Neuronal stem cell (in vitro differentiated cells): ENCODE data around the gene LPCAT1.
A peak's percentile ranks its signal among the peaks of the same experiment; 100 is the strongest.

ENCODE experiments used
- DNase-seq: peaks from one replicate; pipeline ENCODE4 v3.0.0-alpha.2; 2013; ENCODE audit warnings: low spot score
- H2AFZ ChIP-seq: one replicate; pipeline ENCODE4 v1.6.1; 2013; ENCODE audit warnings: mild to moderate bottlenecking, low read length, inconsistent platforms
- H2AK5ac ChIP-seq: 2 replicates; pipeline ENCODE4 v1.6.1; 2013; ENCODE audit warnings: low read depth, mild to moderate bottlenecking, inconsistent platforms, low read length, moderate library complexity, mixed read lengths
- H2BK120ac ChIP-seq: 2 replicates; pipeline ENCODE4 v1.6.1; 2013; ENCODE audit warnings: low read depth, mild to moderate bottlenecking, inconsistent platforms, low read length, moderate library complexity, mixed read lengths
- H2BK12ac ChIP-seq: one replicate; pipeline ENCODE4 v1.6.1; 2013; ENCODE audit warnings: low read length, inconsistent platforms
- H2BK15ac ChIP-seq: 2 replicates; pipeline ENCODE4 v1.6.1; 2013; ENCODE audit warnings: mild to moderate bottlenecking, low read length, inconsistent platforms, mixed read lengths
- H2BK5ac ChIP-seq: one replicate; pipeline ENCODE4 v1.6.1; 2013; ENCODE audit warnings: inconsistent platforms, mild to moderate bottlenecking, low read length, moderate library complexity
- H3K14ac ChIP-seq: one replicate; pipeline ENCODE4 v1.6.1; 2013; ENCODE audit warnings: low read length, inconsistent platforms
- H3K18ac ChIP-seq: 2 replicates; pipeline ENCODE4 v1.6.1; 2013; ENCODE audit warnings: low read length, inconsistent platforms
- H3K23ac ChIP-seq: 2 replicates; pipeline ENCODE4 v1.6.1; 2013; ENCODE audit warnings: low read depth, mild to moderate bottlenecking, mixed read lengths, low read length, inconsistent platforms; ENCODE audit not compliant: poor library complexity
- H3K27ac ChIP-seq: replicated peaks from 3 replicates; pipeline ENCODE4 v1.5.1; 2013; ENCODE audit warnings: low read length, inconsistent platforms
- H3K27me3 ChIP-seq, 3 experiments: 2 replicates each; pipeline ENCODE4 v1.6.1; 2013; ENCODE audit warnings: low read length in 3 of 3, mild to moderate bottlenecking in 2 of 3, inconsistent platforms in 1 of 3, low read depth in 1 of 3, mixed read lengths in 1 of 3, moderate library complexity in 1 of 3; ENCODE audit not compliant: control insufficient read depth in 3 of 3, insufficient read depth in 3 of 3
- H3K36me3 ChIP-seq, 2 donors: replicated peaks in 1 of 2; 2 replicates each; pipeline ENCODE4 v1.6.1; 2013; ENCODE audit warnings: low read length in 2 of 2; ENCODE audit not compliant: control insufficient read depth in 2 of 2, insufficient read depth in 2 of 2
- H3K4ac ChIP-seq: 2 replicates; pipeline ENCODE4 v1.6.1; 2013; ENCODE audit warnings: inconsistent platforms, mild to moderate bottlenecking, low read length, moderate library complexity
- H3K4me1 ChIP-seq, 2 donors: 1 replicate in 1 of 2; 2 replicates in 1 of 2; pipeline ENCODE4 v1.6.1; 2013; ENCODE audit warnings: low read length in 2 of 2, low read depth in 1 of 2; ENCODE audit not compliant: control insufficient read depth in 2 of 2, insufficient read depth in 1 of 2
- H3K4me2 ChIP-seq: one replicate; pipeline ENCODE4 v1.6.1; 2013; ENCODE audit warnings: mild to moderate bottlenecking, low read length, inconsistent platforms; ENCODE audit not compliant: insufficient read depth, poor library complexity, severe bottlenecking
- H3K4me3 ChIP-seq, 2 donors: 2 replicates each; pipeline ENCODE4 v1.5.1; 2013; ENCODE audit warnings: low read length in 2 of 2, mild to moderate bottlenecking in 2 of 2, inconsistent platforms in 1 of 2, moderate library complexity in 1 of 2
- H3K79me1 ChIP-seq: one replicate; pipeline ENCODE4 v1.6.1; 2013; ENCODE audit warnings: low read depth, mild to moderate bottlenecking, inconsistent platforms, low read length, moderate library complexity
- H3K9ac ChIP-seq: one replicate; pipeline ENCODE4 v1.6.1; 2013; ENCODE audit warnings: mild to moderate bottlenecking, low read depth, low read length, inconsistent platforms; ENCODE audit not compliant: poor library complexity
- H3K9me3 ChIP-seq, 2 donors: replicated peaks in 1 of 2; 2 replicates each; pipeline versions ENCODE3 to v1.6.1; 2013; ENCODE audit warnings: low read length in 2 of 2, mild to moderate bottlenecking in 2 of 2, inconsistent platforms in 1 of 2, low read depth in 1 of 2, mixed read lengths in 1 of 2, moderate library complexity in 1 of 2; ENCODE audit not compliant: control insufficient read depth in 2 of 2, insufficient read depth in 1 of 2
- H4K8ac ChIP-seq: one replicate; pipeline ENCODE4 v1.6.1; 2013; ENCODE audit warnings: low read depth, mild to moderate bottlenecking, inconsistent platforms, low read length, moderate library complexity
- H4K91ac ChIP-seq: one replicate; pipeline ENCODE4 v1.6.1; 2013; ENCODE audit warnings: low read length, low read depth, mild to moderate bottlenecking, inconsistent platforms; ENCODE audit not compliant: poor library complexity
- WGBS, 2 donors: extraction: QIAGEN DNeasy Blood & Tissue Kit; methylation state at CpG; one replicate each; pipeline ENCODE4 v1.1.7; 2013; ENCODE audit warnings: missing lambda C conversion rate in 2 of 2, mixed read lengths in 1 of 2; ENCODE audit not compliant: insufficient read length in 2 of 2, insufficient replicate concordance in 1 of 2; ENCODE audit errors: extremely low coverage in 2 of 2; 5-methylcytosine and 5-hydroxymethylcytosine counted together

The LPCAT1 gene

DNA sequence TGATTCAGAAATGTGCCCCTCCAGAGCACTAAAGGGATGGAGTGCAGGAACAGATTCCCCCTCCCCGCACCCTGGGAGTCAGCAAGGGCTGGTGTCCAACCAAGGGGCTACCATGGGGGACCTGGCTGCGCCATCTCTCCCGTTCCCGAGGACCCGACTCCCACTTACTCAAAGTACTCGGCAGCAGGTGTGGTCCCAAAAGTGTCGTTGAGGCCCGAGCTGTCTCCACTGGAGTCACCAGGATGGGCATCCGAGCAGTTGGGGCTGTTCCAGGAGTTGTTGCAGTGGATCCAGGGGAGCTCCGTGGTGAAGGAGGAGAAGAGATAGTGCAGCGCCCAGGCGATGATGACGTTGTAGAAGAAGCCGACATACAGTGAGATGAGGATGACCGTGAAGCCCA lies 91.5 kb downstream of the LPCAT1 start:
- H3K79me1 ChIP-seq, result no peaks in the 10 kb centered on the region
- H3K9me3 ChIP-seq, result peaks cover 21 to 26% of the 10 kb centered on the region in 2 donors
- H3K18ac ChIP-seq, result no peak overlapping the region
- no peak overlapping the region for H2BK5ac ChIP-seq
- no peak overlapping the region for H3K23ac ChIP-seq
- H4K8ac ChIP-seq, result no peak overlapping the region
- H3K4ac ChIP-seq, result no peak overlapping the region
- no peak overlapping the region for H3K27ac ChIP-seq
- no CpG with 5 or more reads among the region's 15 CpGs for WGBS, 2 donors
- no peak for DNase-seq
- no peak overlapping the region for H2BK15ac ChIP-seq
- H3K27me3 ChIP-seq, result peaks cover 0 to 15% (median 0%) of the 10 kb centered on the region in 3 experiments
- no peak overlapping the region for H3K4me3 ChIP-seq
- no peak overlapping the region for H2AFZ ChIP-seq
- H3K4me2 ChIP-seq, result no peak overlapping the region
- no peaks in the 10 kb centered on the region for H3K4me1 ChIP-seq
- H2BK12ac ChIP-seq, result no peak overlapping the region
- no peak overlapping the region for H2BK120ac ChIP-seq
- H4K91ac ChIP-seq, result no peak overlapping the region
- no peak overlapping the region for H2AK5ac ChIP-seq
- H3K14ac ChIP-seq, result no peak overlapping the region
- no peak overlapping the region for H3K9ac ChIP-seq
- H3K36me3 ChIP-seq, result no peaks in the 10 kb centered on the region

- no peak overlapping the region for H3K27ac ChIP-seq
- H3K4ac ChIP-seq, result no peak overlapping the region
- H3K4me2 ChIP-seq, result no peak overlapping the region
- no peak for DNase-seq
- H3K18ac ChIP-seq, result no peak overlapping the region
- no peak overlapping the region for H2BK12ac ChIP-seq
- H2BK15ac ChIP-seq, result no peak overlapping the region
- no peak overlapping the region for H3K4me3 ChIP-seq
- H2AFZ ChIP-seq, result no peak overlapping the region
- H3K9ac ChIP-seq, result no peak overlapping the region
- no peak overlapping the region for H2AK5ac ChIP-seq
- H2BK120ac ChIP-seq, result no peak overlapping the region
- no peak overlapping the region for H4K8ac ChIP-seq
- no peak overlapping the region for H3K23ac ChIP-seq
- H3K4me1 ChIP-seq, result no peaks in the 10 kb centered on the region
- H3K27me3 ChIP-seq, result peaks cover 0 to 15% (median 0%) of the 10 kb centered on the region in 3 experiments
- H3K9me3 ChIP-seq, result peaks cover 21 to 26% of the 10 kb centered on the region in 2 donors
- H3K36me3 ChIP-seq, result no peaks in the 10 kb centered on the region
- H3K14ac ChIP-seq, result no peak overlapping the region
- no peak overlapping the region for H2BK5ac ChIP-seq
- no peak overlapping the region for H4K91ac ChIP-seq
- H3K79me1 ChIP-seq, result no peaks in the 10 kb centered on the region
- WGBS, 2 donors, result no CpG with 5 or more reads among the region's 8 CpGs
Measured at GRCh38 chr5:1431896-1432295, 91.9 kb downstream of the LPCAT1 start.

DNA sequence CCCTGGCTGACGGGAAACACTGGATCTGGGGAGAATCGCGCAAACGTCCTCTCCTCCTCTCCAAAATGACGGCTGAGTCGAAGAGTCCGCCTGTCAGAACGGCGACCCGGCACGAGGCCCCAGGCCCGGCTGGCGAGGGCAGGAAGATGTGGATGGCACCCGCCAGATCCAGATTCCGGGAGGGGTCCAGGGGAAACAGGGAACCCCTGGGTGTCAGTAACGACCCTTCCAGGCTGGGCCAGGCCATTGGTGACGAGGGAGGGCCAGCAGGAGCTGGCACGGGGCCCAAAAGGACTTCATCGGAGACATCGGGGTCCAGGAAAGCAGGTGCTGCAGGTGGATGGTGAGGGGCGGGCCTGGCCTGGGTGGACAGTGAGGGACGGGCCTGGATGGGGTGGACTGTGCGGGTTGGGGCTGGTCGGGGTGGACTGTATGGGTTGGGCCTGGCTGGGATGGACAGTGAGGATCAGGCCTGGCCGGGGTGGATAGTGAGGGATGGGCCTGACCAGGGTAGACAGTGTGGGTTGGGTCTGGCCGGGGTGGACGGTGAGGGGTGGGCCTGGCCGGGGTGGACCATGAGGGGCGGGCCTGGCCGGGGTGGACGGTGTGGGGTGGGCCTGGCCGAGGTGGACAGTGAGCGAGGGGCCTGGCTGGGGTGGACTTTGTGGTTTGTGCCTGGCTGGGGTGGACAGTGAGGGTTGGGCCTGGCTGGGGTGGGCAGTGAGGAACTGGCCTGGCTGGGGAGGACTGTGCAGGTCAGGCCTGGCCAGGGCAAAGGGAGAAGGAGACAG lies 92.5 kb downstream of the LPCAT1 start:
- Histone ChIP-seq H3K23ac (peak overlapping the region; percentile 39), H2BK120ac (no peak overlapping the region), H4K8ac (peak overlapping the region; percentile 48), H2BK15ac (no peak overlapping the region), H3K18ac (no peak overlapping the region), H3K9ac (peak overlapping the region; percentile 35), H3K14ac (no peak overlapping the region), H3K4me2 (no peak overlapping the region), H3K79me1 (no peaks in the 10 kb centered on the region), H3K9me3 (peaks cover 21 to 26% of the 10 kb centered on the region in 2 donors), H4K91ac (no peak overlapping the region), H3K36me3 (no peaks in the 10 kb centered on the region), H3K27ac (no peak overlapping the region), H2BK5ac (no peak overlapping the region), H2AFZ (no peak overlapping the region), H2BK12ac (no peak overlapping the region), H3K27me3 (peaks cover 0 to 15% (median 0%) of the 10 kb centered on the region in 3 experiments), H3K4me3 (no peak overlapping the region), H2AK5ac (no peak overlapping the region), H3K4ac (no peak overlapping the region), H3K4me1 (no peaks in the 10 kb centered on the region)
- WGBS, 2 donors, result no CpG with 5 or more reads among the region's 33 CpGs
- no peak for DNase-seq

DNA sequence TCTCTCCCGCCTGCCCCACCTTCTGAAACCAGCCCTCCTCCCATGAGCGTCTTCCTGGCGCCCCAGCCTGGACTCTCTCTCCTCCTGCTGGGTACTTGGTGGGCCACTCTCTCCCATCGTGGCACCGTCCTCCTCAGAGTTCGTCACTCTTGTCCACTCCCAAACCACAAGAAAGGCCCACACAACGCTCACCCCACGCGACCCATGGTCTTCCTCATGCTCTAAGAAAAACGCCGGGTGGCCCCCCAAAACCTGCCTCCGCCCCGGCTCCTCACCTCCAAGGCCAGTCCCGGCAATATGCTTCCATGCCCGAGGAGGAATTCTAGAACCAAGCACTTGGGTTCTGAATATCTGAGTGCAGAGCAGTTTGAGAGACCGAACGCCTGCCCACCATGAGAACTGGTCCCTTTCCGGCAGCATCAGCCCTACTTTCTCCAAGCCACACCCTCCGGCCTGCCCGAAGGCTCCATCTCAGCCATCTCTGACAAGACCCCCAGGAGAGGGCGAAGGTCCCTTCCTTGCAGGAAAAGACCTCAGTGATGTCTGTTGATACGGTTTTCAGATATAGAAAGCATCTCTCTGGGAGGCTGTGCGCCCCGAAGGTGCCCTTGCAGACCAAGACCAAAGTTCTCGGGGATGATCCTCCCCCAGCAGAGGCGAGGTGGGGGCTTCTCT lies 93.5 kb downstream of the LPCAT1 start:
- no peak overlapping the region for H2AK5ac ChIP-seq
- no CpG with 5 or more reads among the region's 26 CpGs for WGBS, 2 donors
- H3K14ac ChIP-seq, result no peak overlapping the region
- H3K36me3 ChIP-seq, result no peaks in the 10 kb centered on the region
- H3K27me3 ChIP-seq, result peaks cover 0 to 15% (median 0%) of the 10 kb centered on the region in 3 experiments
- H3K4ac ChIP-seq, result no peak overlapping the region
- no peak for DNase-seq
- no peak overlapping the region for H2AFZ ChIP-seq
- H3K4me2 ChIP-seq, result no peak overlapping the region
- no peak overlapping the region for H4K8ac ChIP-seq
- H2BK5ac ChIP-seq, result no peak overlapping the region
- no peak overlapping the region for H3K27ac ChIP-seq
- no peak overlapping the region for H3K23ac ChIP-seq
- no peak overlapping the region for H4K91ac ChIP-seq
- H3K9ac ChIP-seq, result no peak overlapping the region
- no peak overlapping the region for H3K18ac ChIP-seq
- no peaks in the 10 kb centered on the region for H3K79me1 ChIP-seq
- H2BK12ac ChIP-seq, result no peak overlapping the region
- no peak overlapping the region for H2BK120ac ChIP-seq
- no peak overlapping the region for H3K4me3 ChIP-seq
- no peak overlapping the region for H2BK15ac ChIP-seq
- H3K9me3 ChIP-seq, result peaks cover 21 to 26% of the 10 kb centered on the region in 2 donors
- H3K4me1 ChIP-seq, result no peaks in the 10 kb centered on the region
